GM23338 (cell line): ENCODE results near the gene ADAMTSL2.

Experiments used
- EZH2phosphoT487 ChIP-seq: fragments of 200-600 bp; sonication (generic); IDR thresholded peaks from one replicate; pipeline ENCODE4 v1.8.1; 2018; ENCODE audit warnings: antibody characterized with exemption; ENCODE audit not compliant: unreplicated experiment
- POLR2AphosphoS5 ChIP-seq: IDR thresholded peaks from 2 replicates; pipeline ENCODE4 v1.6.1; 2016; ENCODE audit warnings: antibody characterized with exemption, low read depth
- TF ChIP-seq, protein P1 (sequence below), 2 experiments: fragments of 200-600 bp in 1 of 2; sonication (generic) in 1 of 2; conservative IDR thresholded peaks; 2 replicates each; pipeline versions ENCODE4 v1.5.1 to v1.6.1; 2016 to 2017; ENCODE audit warnings: antibody characterized with exemption in 2 of 2, low read depth in 2 of 2, mild to moderate bottlenecking in 2 of 2, moderate library complexity in 1 of 2

DNA sequence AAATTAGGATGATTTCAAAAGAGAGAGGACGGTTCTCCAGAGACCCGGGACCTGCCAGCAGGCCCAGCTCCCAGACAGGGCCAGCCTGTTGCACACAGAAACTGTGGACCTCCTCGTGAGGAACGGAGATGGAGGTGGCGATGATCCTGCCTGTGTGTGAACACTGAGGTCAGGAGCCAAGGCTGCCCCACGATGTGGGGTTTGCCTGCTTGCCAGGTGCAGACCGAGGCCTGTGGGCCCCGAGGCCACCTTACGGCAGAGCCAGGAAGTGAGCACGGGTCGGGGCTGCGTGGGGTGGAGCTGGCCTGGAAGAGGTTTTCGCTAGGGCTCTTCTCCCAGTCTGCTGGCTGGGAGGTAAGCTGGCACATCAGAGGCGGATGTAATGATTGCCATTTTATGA lies 70.4 kb downstream of the ADAMTSL2 start:
- no peak for TF ChIP-seq POLR2AphosphoS5
- TF ChIP-seq, protein P1, sequence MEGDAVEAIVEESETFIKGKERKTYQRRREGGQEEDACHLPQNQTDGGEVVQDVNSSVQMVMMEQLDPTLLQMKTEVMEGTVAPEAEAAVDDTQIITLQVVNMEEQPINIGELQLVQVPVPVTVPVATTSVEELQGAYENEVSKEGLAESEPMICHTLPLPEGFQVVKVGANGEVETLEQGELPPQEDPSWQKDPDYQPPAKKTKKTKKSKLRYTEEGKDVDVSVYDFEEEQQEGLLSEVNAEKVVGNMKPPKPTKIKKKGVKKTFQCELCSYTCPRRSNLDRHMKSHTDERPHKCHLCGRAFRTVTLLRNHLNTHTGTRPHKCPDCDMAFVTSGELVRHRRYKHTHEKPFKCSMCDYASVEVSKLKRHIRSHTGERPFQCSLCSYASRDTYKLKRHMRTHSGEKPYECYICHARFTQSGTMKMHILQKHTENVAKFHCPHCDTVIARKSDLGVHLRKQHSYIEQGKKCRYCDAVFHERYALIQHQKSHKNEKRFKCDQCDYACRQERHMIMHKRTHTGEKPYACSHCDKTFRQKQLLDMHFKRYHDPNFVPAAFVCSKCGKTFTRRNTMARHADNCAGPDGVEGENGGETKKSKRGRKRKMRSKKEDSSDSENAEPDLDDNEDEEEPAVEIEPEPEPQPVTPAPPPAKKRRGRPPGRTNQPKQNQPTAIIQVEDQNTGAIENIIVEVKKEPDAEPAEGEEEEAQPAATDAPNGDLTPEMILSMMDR (conservative IDR thresholded peaks at IDR 0.05; ENCODE audit: low read depth in 2 of 2) = 0 out of 4 replicates have a peak, but pooled peaks of 1 of the 2 experiments have one; percentile 10
- TF ChIP-seq EZH2phosphoT487 = no peak
